ENCODE measurements around the gene ARHGEF33.

The ARHGEF33 gene

GRCh38 chr2:38889575-38889974 is at the start of gene ARHGEF33:
TSS of gene ARHGEF33 (plus strand) at chr2:38889875. CDS start at chr2:38919448, 29,573 bp downstream.
- Histone ChIP-seq H3K9me3 (ENCODE audit: control insufficient read depth in 2 of 2, low read length in 2 of 2) (no peaks in the 10 kb centered on the region), H3K27me3 (ENCODE audit: control insufficient read depth in 1 of 2, insufficient read depth in 2 of 2, low read length in 2 of 2) (no peaks in the 10 kb centered on the region), H3K4me1 (ENCODE audit: control insufficient read depth, insufficient read depth, low read length) (no peaks in the 10 kb centered on the region)

GRCh38 chr2:38850045-38850444 is 39.6 kb upstream of the ARHGEF33 start:
- no peaks in the 10 kb centered on the region for H3K4me1 ChIP-seq (ENCODE audit: control insufficient read depth, insufficient read depth, low read length)
- H3K9me3 ChIP-seq (ENCODE audit: control insufficient read depth in 2 of 2, low read length in 2 of 2), result no peaks in the 10 kb centered on the region
- peaks cover 27% of the 10 kb centered on the region in 2 donors for H3K36me3 ChIP-seq (ENCODE audit: control insufficient read depth in 2 of 2, insufficient read depth in 2 of 2, low read length in 2 of 2)
- H3K27me3 ChIP-seq (ENCODE audit: control insufficient read depth in 1 of 2, insufficient read depth in 2 of 2, low read length in 2 of 2), result no peaks in the 10 kb centered on the region
- H3K27ac ChIP-seq (ENCODE audit: low read length), result no peak overlapping the region
- H3K4me3 ChIP-seq (ENCODE audit: low read length in 2 of 2), result no peak overlapping the region
- H3K9ac ChIP-seq (ENCODE audit: low read length in 2 of 2), result no peak overlapping the region

More at GRCh38 chr2:38889575-38889974, at the start of gene ARHGEF33:
- H3K36me3 ChIP-seq (ENCODE audit: control insufficient read depth in 2 of 2, insufficient read depth in 2 of 2, low read length in 2 of 2), result no peaks in the 10 kb centered on the region
- no peak within 1 kb of the TSS for H3K4me3 ChIP-seq (ENCODE audit: low read length in 2 of 2)
- no peak within 1 kb of the TSS for H3K9ac ChIP-seq (ENCODE audit: low read length in 2 of 2)
- no peak within 1 kb of the TSS for H3K27ac ChIP-seq (ENCODE audit: low read length)

- Histone ChIP-seq H3K4me3 (ENCODE audit: low read length in 2 of 2) (no peak overlapping the region), H3K4me1 (ENCODE audit: control insufficient read depth, insufficient read depth, low read length) (no peaks in the 10 kb centered on the region), H3K9me3 (ENCODE audit: control insufficient read depth in 2 of 2, low read length in 2 of 2) (no peaks in the 10 kb centered on the region), H3K27ac (ENCODE audit: low read length) (no peak overlapping the region), H3K9ac (ENCODE audit: low read length in 2 of 2) (no peak overlapping the region), H3K36me3 (ENCODE audit: control insufficient read depth in 2 of 2, insufficient read depth in 2 of 2, low read length in 2 of 2) (peaks cover 31 to 45% of the 10 kb centered on the region in 2 donors), H3K27me3 (ENCODE audit: control insufficient read depth in 1 of 2, insufficient read depth in 2 of 2, low read length in 2 of 2) (no peaks in the 10 kb centered on the region)
Observed at GRCh38 chr2:38856165-38856564, 33.5 kb upstream of the ARHGEF33 start.

- no peaks in the 10 kb centered on the region for H3K27me3 ChIP-seq (ENCODE audit: control insufficient read depth in 1 of 2, insufficient read depth in 2 of 2, low read length in 2 of 2)
- peaks cover 31 to 37% of the 10 kb centered on the region in 2 donors for H3K36me3 ChIP-seq (ENCODE audit: control insufficient read depth in 2 of 2, insufficient read depth in 2 of 2, low read length in 2 of 2)
- no peak overlapping the region for H3K4me3 ChIP-seq (ENCODE audit: low read length in 2 of 2)
- H3K9ac ChIP-seq (ENCODE audit: low read length in 2 of 2), result no peak overlapping the region
- H3K4me1 ChIP-seq (ENCODE audit: control insufficient read depth, insufficient read depth, low read length), result no peaks in the 10 kb centered on the region
- no peak overlapping the region for H3K27ac ChIP-seq (ENCODE audit: low read length)
- no peaks in the 10 kb centered on the region for H3K9me3 ChIP-seq (ENCODE audit: control insufficient read depth in 2 of 2, low read length in 2 of 2)
Observed at GRCh38 chr2:38862476-38862875, 27.2 kb upstream of the ARHGEF33 start.

GRCh38 chr2:38863061-38863695 is 26.5 kb upstream of the ARHGEF33 start:
- H3K4me1 ChIP-seq (ENCODE audit: control insufficient read depth, insufficient read depth, low read length), result no peaks in the 10 kb centered on the region
- H3K36me3 ChIP-seq (ENCODE audit: control insufficient read depth in 2 of 2, insufficient read depth in 2 of 2, low read length in 2 of 2), result peaks cover 27 to 37% of the 10 kb centered on the region in 2 donors
- no peak overlapping the region for H3K4me3 ChIP-seq (ENCODE audit: low read length in 2 of 2)
- H3K27ac ChIP-seq (ENCODE audit: low read length), result no peak overlapping the region
- no peak overlapping the region for H3K9ac ChIP-seq (ENCODE audit: low read length in 2 of 2)
- no peaks in the 10 kb centered on the region for H3K27me3 ChIP-seq (ENCODE audit: control insufficient read depth in 1 of 2, insufficient read depth in 2 of 2, low read length in 2 of 2)
- no peaks in the 10 kb centered on the region for H3K9me3 ChIP-seq (ENCODE audit: control insufficient read depth in 2 of 2, low read length in 2 of 2)

- no peak overlapping the region for H3K9ac ChIP-seq (ENCODE audit: low read length in 2 of 2)
- no peak overlapping the region for H3K4me3 ChIP-seq (ENCODE audit: low read length in 2 of 2)
- no peaks in the 10 kb centered on the region for H3K27me3 ChIP-seq (ENCODE audit: control insufficient read depth in 1 of 2, insufficient read depth in 2 of 2, low read length in 2 of 2)
- H3K36me3 ChIP-seq (ENCODE audit: control insufficient read depth in 2 of 2, insufficient read depth in 2 of 2, low read length in 2 of 2), result peaks cover 8 to 18% of the 10 kb centered on the region in 2 donors
- H3K4me1 ChIP-seq (ENCODE audit: control insufficient read depth, insufficient read depth, low read length), result no peaks in the 10 kb centered on the region
- no peaks in the 10 kb centered on the region for H3K9me3 ChIP-seq (ENCODE audit: control insufficient read depth in 2 of 2, low read length in 2 of 2)
- no peak overlapping the region for H3K27ac ChIP-seq (ENCODE audit: low read length)
Observed at GRCh38 chr2:38866773-38867443, 22.8 kb upstream of the ARHGEF33 start.

- H3K4me3 ChIP-seq (ENCODE audit: low read length in 2 of 2), result no peak overlapping the region
- no peak overlapping the region for H3K27ac ChIP-seq (ENCODE audit: low read length)
- H3K36me3 ChIP-seq (ENCODE audit: control insufficient read depth in 2 of 2, insufficient read depth in 2 of 2, low read length in 2 of 2), result peaks cover 0 to 3% of the 10 kb centered on the region in 2 donors
- no peak overlapping the region for H3K9ac ChIP-seq (ENCODE audit: low read length in 2 of 2)
- H3K9me3 ChIP-seq (ENCODE audit: control insufficient read depth in 2 of 2, low read length in 2 of 2), result no peaks in the 10 kb centered on the region
- no peaks in the 10 kb centered on the region for H3K27me3 ChIP-seq (ENCODE audit: control insufficient read depth in 1 of 2, insufficient read depth in 2 of 2, low read length in 2 of 2)
- H3K4me1 ChIP-seq (ENCODE audit: control insufficient read depth, insufficient read depth, low read length), result peaks cover 8% of the 10 kb centered on the region
Observed at GRCh38 chr2:38871432-38871831, 18.2 kb upstream of the ARHGEF33 start.

GRCh38 chr2:38873763-38874162 is 15.9 kb upstream of the ARHGEF33 start:
- no peak overlapping the region for H3K27ac ChIP-seq (ENCODE audit: low read length)
- no peak overlapping the region for H3K4me3 ChIP-seq (ENCODE audit: low read length in 2 of 2)
- H3K27me3 ChIP-seq (ENCODE audit: control insufficient read depth in 1 of 2, insufficient read depth in 2 of 2, low read length in 2 of 2), result no peaks in the 10 kb centered on the region
- no peaks in the 10 kb centered on the region for H3K36me3 ChIP-seq (ENCODE audit: control insufficient read depth in 2 of 2, insufficient read depth in 2 of 2, low read length in 2 of 2)
- H3K9ac ChIP-seq (ENCODE audit: low read length in 2 of 2), result no peak overlapping the region
- no peaks in the 10 kb centered on the region for H3K9me3 ChIP-seq (ENCODE audit: control insufficient read depth in 2 of 2, low read length in 2 of 2)
- peaks cover 11% of the 10 kb centered on the region for H3K4me1 ChIP-seq (ENCODE audit: control insufficient read depth, insufficient read depth, low read length)

GRCh38 chr2:38875227-38875575 is 14.5 kb upstream of the ARHGEF33 start:
- no peaks in the 10 kb centered on the region for H3K9me3 ChIP-seq (ENCODE audit: control insufficient read depth in 2 of 2, low read length in 2 of 2)
- H3K4me1 ChIP-seq (ENCODE audit: control insufficient read depth, insufficient read depth, low read length), result peaks cover 11% of the 10 kb centered on the region
- peak overlapping the region; percentile 92 to 100 for H3K4me3 ChIP-seq (ENCODE audit: low read length in 2 of 2)
- peak overlapping the region; percentile 59 for H3K27ac ChIP-seq (ENCODE audit: low read length)
- peaks cover 0 to under 1% of the 10 kb centered on the region in 2 donors for H3K36me3 ChIP-seq (ENCODE audit: control insufficient read depth in 2 of 2, insufficient read depth in 2 of 2, low read length in 2 of 2)
- H3K27me3 ChIP-seq (ENCODE audit: control insufficient read depth in 1 of 2, insufficient read depth in 2 of 2, low read length in 2 of 2), result no peaks in the 10 kb centered on the region
- peak overlapping the region; percentile 81 to 89 for H3K9ac ChIP-seq (ENCODE audit: low read length in 2 of 2)

- peaks cover 11% of the 10 kb centered on the region for H3K4me1 ChIP-seq (ENCODE audit: control insufficient read depth, insufficient read depth, low read length)
- H3K4me3 ChIP-seq (ENCODE audit: low read length in 2 of 2), result peak within 1 kb of the TSS; percentile 92 to 100
- H3K9me3 ChIP-seq (ENCODE audit: control insufficient read depth in 2 of 2, low read length in 2 of 2), result no peaks in the 10 kb centered on the region
- H3K36me3 ChIP-seq (ENCODE audit: control insufficient read depth in 2 of 2, insufficient read depth in 2 of 2, low read length in 2 of 2), result peaks cover 0 to 3% of the 10 kb centered on the region in 2 donors
- no peaks in the 10 kb centered on the region for H3K27me3 ChIP-seq (ENCODE audit: control insufficient read depth in 1 of 2, insufficient read depth in 2 of 2, low read length in 2 of 2)
- peak within 1 kb of the TSS; percentile 59 for H3K27ac ChIP-seq (ENCODE audit: low read length)
- peak within 1 kb of the TSS; percentile 81 to 89 for H3K9ac ChIP-seq (ENCODE audit: low read length in 2 of 2)
Observed at GRCh38 chr2:38875576-38876367, 13.9 kb upstream of the ARHGEF33 start, which contains the start of the genes DHX57 and MORN2. TSS of gene DHX57 (minus strand) at chr2:38875934. CDS start at chr2:38868405, 7,529 bp downstream. TSS of gene MORN2 (plus strand) at chr2:38875976.
